ENCODE results near the gene MAGI1. TPM values are rescaled to one million over a fixed set of nuclear protein-coding genes. Genes with fewer than 3 reads are reported as not detected.

MAGI1 gene
- polyA plus RNA-seq, 3 donors: 27.7 to 37.9 (median 33.4) TPM

DNA sequence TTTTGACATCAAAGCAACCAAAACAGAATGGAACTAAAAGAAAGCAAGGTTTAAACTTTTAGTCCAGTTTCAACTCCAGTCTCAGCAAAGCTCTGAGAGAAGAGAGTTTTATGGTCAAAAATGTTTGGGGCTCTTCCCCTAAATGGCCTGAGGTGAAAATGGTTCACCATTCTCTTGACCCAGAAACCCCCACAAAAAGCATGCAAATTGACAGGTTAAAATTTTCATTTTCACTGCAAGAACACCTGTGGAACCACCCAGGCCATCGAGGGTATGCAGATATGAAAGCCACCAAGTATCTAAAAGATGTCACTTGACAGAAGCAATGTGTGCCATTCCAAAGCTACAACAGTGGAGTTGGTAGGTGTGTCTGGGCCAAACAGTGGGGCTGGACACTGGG lies 195.0 kb downstream of the MAGI1 start:
- DNase-seq: no peak

DNA sequence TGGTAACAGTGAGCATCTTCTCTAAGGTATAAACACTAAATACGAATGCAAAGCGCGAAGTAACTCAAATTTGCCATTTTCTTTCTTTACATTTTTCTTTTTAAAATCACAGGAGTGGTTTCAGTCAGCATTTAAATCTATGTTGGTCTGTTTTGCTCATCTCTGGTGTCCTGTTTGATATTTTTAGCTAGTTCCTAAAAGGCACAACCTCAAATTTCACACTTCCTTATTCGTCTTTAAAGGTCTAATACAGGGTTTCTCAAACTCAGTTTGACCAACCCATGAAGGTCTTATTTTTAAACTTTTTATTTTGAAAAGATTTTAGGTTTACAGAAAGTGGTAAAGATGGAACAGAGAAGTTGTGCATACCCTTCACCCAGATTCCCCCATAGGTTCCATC lies 201.1 kb downstream of the MAGI1 start:
- DNase-seq: no peak

- DNase-seq: no peak
Measured at GRCh38 chr3:65836047-65836446, 202.7 kb downstream of the MAGI1 start.

DNA sequence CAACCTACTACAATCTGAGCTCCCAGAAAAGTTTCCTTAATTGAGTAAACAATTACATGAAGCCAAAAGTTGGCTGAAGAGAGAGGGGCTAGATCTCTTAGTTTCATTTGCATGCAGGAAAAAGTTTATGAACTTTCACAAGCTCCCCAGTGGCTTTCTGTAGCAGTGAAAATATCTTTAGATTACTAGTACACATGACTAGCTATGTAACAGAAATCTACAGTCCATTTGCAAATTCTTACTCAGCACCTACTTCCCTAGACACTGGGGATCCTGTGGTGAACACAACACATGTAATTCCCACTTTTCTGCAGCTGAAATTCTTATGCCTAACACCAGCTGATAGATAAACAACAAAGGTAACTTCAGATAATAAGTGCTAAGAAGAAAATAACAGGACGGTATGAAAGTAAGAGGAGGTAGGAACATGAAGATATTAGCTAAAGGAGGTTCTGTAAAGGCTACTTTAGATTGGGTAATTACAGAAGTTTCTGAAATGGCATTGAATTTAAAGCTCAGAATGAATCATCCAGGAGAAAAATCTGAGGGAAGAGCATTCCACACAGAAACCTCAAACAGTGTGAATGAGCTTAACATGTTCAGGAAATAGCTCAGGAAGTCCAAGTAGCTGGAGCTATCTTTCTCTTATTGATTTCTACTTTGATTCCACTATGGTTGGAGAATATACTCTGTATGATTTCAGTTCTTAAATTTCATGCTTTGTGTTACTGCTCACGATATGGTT lies 204.8 kb downstream of the MAGI1 start:
- DNase-seq: no peak

DNA sequence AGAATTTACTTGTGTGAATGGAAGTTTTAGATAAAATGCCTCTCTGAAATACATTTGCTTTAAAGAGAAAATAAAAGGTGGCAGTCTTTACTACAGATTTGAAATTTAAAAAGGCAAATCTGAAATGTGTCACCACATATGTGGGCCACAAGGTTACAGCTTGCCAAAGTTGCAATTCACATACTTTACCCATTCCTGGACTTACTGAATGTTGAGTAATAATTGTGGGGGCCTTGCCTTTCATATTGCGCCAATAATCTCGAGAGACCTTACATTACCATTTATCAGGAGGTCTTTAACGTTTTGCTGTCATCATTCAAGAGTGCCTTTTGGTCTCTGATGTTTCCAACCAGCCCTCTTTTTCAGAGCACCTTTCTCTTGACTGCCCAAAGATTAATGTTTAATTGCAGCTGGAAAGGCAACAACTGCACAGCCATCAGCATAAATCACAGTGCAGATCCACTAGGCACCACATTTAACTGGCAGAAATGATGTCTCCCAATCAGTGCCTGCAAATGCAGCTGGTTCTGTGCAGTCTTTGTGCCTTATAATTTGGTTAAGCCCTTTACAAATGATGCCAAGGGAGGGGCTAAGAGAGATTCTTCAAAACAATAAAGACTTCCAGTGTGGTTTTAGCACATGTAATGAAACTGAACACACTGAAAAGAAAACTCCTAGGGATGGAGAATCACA lies 206.8 kb downstream of the MAGI1 start:
- no peak for DNase-seq

GRCh38 chr3:65830948-65831732 lies 207.6 kb downstream of the MAGI1 start:
- no peak for DNase-seq

DNA sequence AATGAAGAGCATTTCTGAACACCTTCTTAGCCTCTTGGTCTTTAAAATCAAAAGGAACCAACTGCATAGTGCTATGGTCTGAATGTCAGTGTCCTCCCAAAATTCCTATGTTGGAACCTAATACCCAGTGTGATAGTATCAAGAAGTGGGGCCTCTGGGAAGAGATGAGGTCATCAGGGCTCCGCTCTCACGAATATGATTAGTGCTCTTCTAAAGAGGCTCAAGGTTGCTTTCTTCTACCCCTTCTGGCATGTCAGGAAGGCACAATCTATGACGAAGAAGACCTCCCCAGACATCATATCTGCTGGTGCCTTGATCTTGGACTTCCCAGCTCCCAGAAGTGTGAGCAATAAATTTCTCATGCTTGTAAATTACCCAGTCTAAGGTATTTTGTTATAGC lies 209.5 kb downstream of the MAGI1 start:
- no peak for DNase-seq

GRCh38 chr3:65828706-65829105 lies 210.0 kb downstream of the MAGI1 start:
- no peak for DNase-seq

DNA sequence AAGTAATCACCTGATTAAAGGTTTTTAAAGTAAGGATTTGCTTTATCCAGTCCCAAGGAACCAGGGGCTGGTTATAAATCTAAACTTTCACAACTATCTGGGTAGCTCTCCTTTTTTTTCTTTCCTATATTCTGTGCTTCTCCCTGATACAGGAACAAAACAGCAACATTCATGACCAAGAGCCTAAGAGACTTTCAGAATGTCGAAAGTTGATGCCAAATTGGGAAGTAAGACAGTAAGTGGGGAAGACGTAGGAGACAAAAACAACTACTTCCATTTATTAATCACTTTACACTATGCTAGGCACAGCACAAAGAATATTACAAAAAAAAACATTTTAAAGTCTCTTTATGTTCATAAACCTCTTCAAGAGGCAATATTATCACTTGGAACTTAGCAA lies 211.6 kb downstream of the MAGI1 start:
- DNase-seq: no peak

DNA sequence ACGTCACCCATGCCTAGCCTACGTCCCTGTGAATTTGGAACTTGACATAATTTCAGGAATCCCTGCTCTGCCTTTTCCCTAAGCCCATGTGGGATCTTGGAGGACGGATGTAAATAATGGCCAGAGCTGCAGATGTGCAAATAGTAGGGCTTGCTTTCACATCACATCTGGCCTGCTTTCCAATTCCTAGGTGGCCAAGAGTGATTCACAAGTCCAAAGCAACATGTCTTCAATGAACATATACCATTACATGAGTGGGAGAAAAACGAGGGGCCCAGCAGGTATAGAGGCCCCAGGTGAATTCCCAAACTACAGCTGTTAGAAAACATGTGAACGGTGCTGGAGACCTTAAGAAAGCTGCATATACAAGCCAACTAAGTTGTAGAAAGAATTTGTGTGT lies 214.6 kb downstream of the MAGI1 start:
- no peak for DNase-seq

GRCh38 chr3:65820600-65820999 lies 218.1 kb downstream of the MAGI1 start:
- no peak for DNase-seq

DNA sequence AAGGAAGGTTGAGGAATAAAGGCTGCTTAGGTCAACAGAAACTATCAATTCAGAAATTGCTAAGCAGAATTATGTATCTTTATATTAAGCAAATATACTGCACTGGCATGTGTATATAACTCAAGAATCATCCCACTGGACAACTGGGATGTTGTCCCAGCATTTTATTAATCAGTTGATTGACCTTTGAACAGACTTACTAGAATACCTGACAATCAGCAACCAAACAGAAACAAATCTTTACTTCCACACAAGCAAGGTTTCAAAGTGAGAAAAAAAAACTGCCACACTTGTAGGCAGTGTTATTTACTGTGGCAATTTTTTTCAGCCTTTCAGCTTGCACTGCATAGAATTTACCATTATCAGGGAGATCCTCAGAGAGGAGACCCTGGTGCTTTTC lies 218.8 kb downstream of the MAGI1 start:
- no peak for DNase-seq

- no peak for DNase-seq
Measured at GRCh38 chr3:65817553-65818126, 221.1 kb downstream of the MAGI1 start.

GRCh38 chr3:65816208-65816607 lies 222.5 kb downstream of the MAGI1 start:
- DNase-seq: no peak

DNA sequence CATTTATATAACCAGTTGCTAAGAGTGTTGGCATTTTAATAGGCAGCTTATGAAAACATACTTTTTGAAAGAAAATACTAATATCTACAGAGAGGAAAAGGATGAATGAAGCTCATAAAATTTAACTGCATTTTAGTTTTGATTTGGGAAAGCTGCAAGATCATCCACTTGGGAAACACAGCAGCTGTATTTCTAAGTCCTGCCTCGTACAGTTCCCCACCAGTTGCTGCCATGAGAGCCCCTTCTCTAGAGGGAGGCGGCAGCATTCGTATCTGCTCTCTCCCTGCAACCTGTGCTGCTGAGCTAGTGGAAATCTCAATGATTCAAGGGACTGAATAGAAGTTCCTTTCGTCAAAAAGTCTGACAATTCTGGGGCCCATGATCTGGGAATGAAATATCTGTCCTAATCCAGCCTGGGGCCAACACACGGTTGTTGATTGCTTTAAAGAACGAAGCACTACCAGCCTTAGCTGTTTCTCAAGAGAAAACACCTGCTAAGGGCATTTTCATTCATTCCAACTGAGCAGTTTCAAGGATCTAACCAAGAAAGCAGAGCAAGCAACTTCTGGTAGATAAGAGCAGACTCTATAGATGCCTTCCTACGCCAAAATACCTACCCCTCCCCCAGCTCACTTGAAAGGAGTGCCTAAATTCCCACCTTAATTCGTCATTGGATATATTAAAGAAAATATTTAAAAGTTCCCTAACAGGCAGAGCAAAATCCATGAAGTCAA lies 223.7 kb downstream of the MAGI1 start:
- no peak for DNase-seq

DNA sequence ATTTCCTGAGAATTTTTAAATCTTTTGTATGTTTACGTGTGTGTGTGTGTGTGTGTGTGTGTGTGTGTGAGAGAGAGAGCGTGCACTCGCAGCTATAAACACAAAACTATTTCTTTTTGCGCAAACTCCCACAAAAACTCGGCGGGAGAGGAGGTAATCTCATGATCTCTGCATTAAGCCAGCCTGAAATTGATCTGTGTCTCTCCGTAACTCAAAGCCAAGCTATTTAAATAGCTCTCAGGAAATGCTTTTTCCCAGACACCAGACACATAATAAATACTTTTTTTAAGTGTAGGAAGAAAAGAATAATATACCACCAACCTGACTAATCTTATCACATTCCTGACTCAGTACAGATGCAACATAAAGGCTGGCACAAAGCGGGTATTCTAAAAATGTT lies 226.8 kb downstream of the MAGI1 start:
- DNase-seq: peak; percentile 38

DNA sequence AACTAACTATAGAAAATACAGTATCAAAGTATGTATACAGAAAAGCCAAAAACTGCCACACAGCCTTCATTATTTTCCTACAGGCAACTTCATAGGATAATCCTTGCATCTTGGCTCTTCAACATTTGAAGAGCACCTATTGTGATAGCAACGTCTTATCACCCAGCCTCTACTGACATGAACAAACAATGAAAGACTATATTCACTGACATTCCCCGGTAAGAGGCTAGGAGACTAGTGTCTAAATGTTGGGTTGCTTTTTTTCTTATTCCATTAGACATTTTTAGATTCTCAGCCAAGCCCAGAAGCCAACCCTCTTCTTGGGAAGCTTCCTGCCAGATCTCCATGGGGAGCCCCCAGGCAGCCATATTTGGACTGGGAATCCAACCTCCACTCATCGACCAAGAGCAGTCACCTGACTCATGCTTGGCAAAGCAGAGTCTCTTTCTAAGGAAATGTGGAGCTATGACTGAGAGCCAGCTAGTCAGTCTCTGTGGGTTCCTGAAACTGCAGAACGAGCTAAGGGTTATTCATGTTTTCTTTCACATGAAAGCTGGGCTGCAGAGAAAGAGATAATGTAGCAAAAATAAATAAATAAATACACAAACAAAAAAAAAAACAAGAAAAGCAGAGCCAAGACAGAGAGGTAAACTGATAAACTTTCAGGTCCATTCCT lies 227.5 kb downstream of the MAGI1 start:
- no peak for DNase-seq

DNA sequence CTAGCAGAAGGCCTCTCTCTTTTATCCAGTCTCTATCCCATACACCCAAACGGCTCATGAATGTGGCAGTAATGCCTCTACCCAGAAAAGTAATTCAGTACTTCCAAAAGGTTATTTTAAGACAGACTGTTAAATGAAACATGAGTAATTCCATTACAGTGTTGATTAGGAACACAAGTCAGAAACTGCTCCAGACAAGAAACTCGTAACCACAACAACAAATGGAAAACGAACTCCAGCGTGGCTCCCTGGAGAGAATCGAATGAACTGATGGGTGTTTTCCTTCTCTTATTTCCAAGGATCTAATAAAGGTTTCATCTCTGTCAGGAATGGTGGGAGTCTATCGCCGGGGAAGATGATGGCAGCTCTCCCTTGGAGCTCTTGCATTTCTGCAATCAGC lies 228.4 kb downstream of the MAGI1 start:
- DNase-seq: no peak

DNA sequence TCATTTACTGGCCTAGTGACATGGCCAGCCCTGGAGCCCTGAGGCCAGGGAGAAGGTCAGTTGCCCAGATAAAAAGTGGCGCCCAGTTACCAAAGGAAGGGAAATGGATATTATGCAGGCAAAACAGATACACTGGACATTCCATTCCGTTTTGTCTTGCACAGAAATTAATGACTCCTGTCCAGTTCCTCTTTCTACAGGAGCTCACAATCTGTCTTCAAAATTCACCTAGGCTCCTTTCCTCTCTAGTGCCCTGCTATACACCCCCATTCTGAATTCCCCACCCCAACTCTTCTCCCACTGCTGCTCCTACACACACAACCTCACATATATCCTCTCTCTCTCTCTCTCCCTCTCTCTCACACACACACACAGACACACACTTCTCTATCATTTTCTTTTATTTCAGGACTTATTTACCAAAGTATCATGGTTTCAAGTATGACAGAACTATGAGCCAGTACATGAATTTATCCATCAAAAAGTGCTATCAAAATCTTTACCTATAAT lies 229.0 kb downstream of the MAGI1 start:
- no peak for DNase-seq

GRCh38 chr3:65808824-65809223 lies 229.9 kb downstream of the MAGI1 start:
- DNase-seq: no peak

- DNase-seq: no peak
Measured at GRCh38 chr3:65808407-65808806, 230.3 kb downstream of the MAGI1 start.

All from renal pelvis (tissue), 4 donors.